Stomach (tissue), 9 donors: ENCODE measurements around the gene PPP1CC. TPM values are rescaled to one million over a fixed set of nuclear protein-coding genes. Genes with fewer than 3 reads are reported as not detected.
"Not testable (repeated sequence)": the region's sequence is repeated elsewhere in the genome, so short reads cannot be mapped to it uniquely, and the experiment has no call there.

ENCODE experiments used
- DNase-seq, 2 donors: peaks; one replicate each; pipeline versions ENCODE4 v3.0.0 to v3.0.0-alpha.2; 2013 to 2019
- H3K27ac ChIP-seq, 5 donors: fragments of 200-600 bp in 4 of 5; sonication (generic) in 4 of 5; one replicate each; pipeline ENCODE4 v1.5.1; 2013 to 2019; ENCODE audit warnings: mild to moderate bottlenecking in 1 of 5, moderate library complexity in 1 of 5
- H3K27me3 ChIP-seq, 3 donors: fragments of 200-600 bp; sonication (generic); one replicate each; pipeline ENCODE4 v1.5.1; 2017 to 2019; ENCODE audit warnings: mixed run types in 1 of 3
- H3K36me3 ChIP-seq, 4 donors: fragments of 200-600 bp; sonication (generic); 1 replicate in 3 of 4; 2 replicates in 1 of 4; pipeline ENCODE4 v1.5.1; 2016 to 2019
- H3K4me1 ChIP-seq, 4 donors: fragments of 200-600 bp; sonication (generic); one replicate each; pipeline ENCODE4 v1.5.1; 2016 to 2019
- H3K4me3 ChIP-seq, 4 donors: fragments of 200-600 bp; sonication (generic) in 3 of 4; one replicate each; pipeline ENCODE4 v1.5.1; 2016 to 2019; ENCODE audit warnings: mild to moderate bottlenecking in 1 of 4
- H3K9me3 ChIP-seq, 4 donors: fragments of 200-600 bp; sonication (generic); one replicate each; pipeline ENCODE4 v1.5.1; 2016 to 2019
- CTCF ChIP-seq, 7 experiments: fragments of 450-650 bp in 4 of 7; fragments of 200-600 bp in 3 of 7; sonication (generic) in 3 of 7; IDR thresholded peaks; one replicate each; pipeline ENCODE4 v1.5.1; 2016 to 2019; ENCODE audit warnings: antibody characterized with exemption in 7 of 7, control low read depth in 2 of 7, mild to moderate bottlenecking in 1 of 7
- EP300 ChIP-seq: sonication (generic); formaldehyde crosslinking; IDR thresholded peaks from one replicate; pipeline ENCODE4 v1.6.1; 2017; ENCODE audit warnings: antibody characterized with exemption
- POLR2A ChIP-seq, 4 donors: fragments of 450-650 bp; IDR thresholded peaks; one replicate each; pipeline ENCODE4 v1.6.1; 2016; ENCODE audit warnings: antibody characterized with exemption in 4 of 4, control low read depth in 2 of 4, mild to moderate bottlenecking in 1 of 4, moderate library complexity in 1 of 4
- POLR2AphosphoS5 ChIP-seq, 3 donors: sonication (generic); formaldehyde crosslinking; IDR thresholded peaks; one replicate each; pipeline ENCODE4 v1.6.1; 2016; ENCODE audit warnings: antibody characterized with exemption in 3 of 3
- WGBS, 5 donors: extraction: QIAGEN DNeasy Blood & Tissue Kit in 3 of 5; methylation state at CpG; one replicate each; pipeline versions ENCODE4 v1.1.5 to v1.1.7; 2013 to 2018; 5-methylcytosine and 5-hydroxymethylcytosine counted together
- intact Hi-C: fragments of 100-400 bp; cut with DNase I; formaldehyde crosslinking; loops from one replicate; pipeline ENCODE4 v1.15.1; 2023; ENCODE audit warnings: low total_unique reads
- polyA plus RNA-seq, 3 donors: library from polyadenylated mRNA; stranded (reverse); fragments of 200-250 nt; gene quantifications; one replicate each; pipeline ENCODE4 v1.2.3, GENCODE V29; 2013
- total RNA-seq, 5 donors: library from RNA; depleted of rRNA; stranded (reverse); fragments of >200 nt; gene quantifications; one replicate each; pipeline versions ENCODE4 v1.1.0 to v1.2.3, GENCODE V29; 2014 to 2016
- donor health status: healthy with polysubstance abuse.
- donor health status: Bipolar disorder and iron deficiency.
- donor health status: healthy.

The PPP1CC gene
- total and polyA plus RNA-seq, 8 donors: 44.9 to 205 (median 90.2) TPM

DNA sequence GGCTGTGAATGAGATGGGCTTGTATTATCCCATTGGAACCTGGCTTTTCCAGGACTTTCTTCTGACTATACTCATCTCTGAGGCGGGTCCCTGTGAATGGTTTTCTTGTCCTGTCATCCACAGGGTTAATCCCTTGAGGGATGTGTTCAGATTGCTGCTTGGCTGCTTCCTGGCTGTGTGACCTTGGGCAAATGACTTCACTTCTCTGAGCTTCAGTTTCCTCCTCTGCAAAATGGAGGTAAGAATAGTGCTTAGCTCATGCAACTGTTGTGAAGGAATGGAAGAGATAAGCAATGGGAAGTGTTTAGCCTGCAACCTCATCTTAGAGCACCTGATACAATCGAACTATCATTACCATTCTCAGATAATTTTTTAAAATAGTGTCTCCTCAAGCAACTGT is 32.1 kb upstream of the PPP1CC start:
- H3K27me3 ChIP-seq: no peaks in the 10 kb centered on the region
- H3K27ac ChIP-seq: no peak overlapping the region
- no peak for TF ChIP-seq POLR2A (IDR thresholded peaks at IDR 0.05)
- TF ChIP-seq POLR2AphosphoS5 (IDR thresholded peaks at IDR 0.05): no peak
- no peak for TF ChIP-seq CTCF (IDR thresholded peaks at IDR 0.05)
- TF ChIP-seq EP300: no peak
- no peaks in the 10 kb centered on the region for H3K9me3 ChIP-seq
- WGBS, 5 donors: 78 to 92% (median 90%) methylated on average over 2 of the region's 2 CpGs
- H3K4me3 ChIP-seq: no peak overlapping the region
- intact Hi-C loops: no loop called here
- no peaks in the 10 kb centered on the region for H3K36me3 ChIP-seq
- no peaks in the 10 kb centered on the region for H3K4me1 ChIP-seq
- DNase-seq: no peak

DNA sequence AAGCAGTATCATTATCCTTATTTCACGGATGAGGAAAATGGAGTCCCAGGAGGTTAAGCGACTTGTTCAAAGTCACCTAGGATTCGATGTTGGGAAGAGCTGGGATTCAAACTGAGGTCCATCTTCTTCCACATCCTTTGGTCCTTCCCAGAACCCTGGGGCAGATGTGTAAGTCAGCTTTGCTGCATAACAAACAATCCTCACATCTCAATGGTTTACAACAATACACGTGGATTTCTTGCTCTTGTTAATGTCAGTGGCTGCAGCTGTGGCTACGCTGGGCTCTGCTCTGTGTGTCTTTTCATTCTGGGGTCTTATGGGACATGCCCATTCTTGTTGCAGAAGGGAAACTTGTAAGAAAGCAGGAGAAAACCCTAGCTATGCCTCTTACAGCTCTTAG is 26.3 kb upstream of the PPP1CC start:
- Histone ChIP-seq H3K27me3 (no peaks in the 10 kb centered on the region), H3K27ac (no peak overlapping the region), H3K36me3 (no peaks in the 10 kb centered on the region), H3K4me3 (no peak overlapping the region), H3K4me1 (peaks cover 0 to 11% (median 4%) of the 10 kb centered on the region in 4 donors), H3K9me3 (no peaks in the 10 kb centered on the region)
- no peak for DNase-seq
- intact Hi-C loops: no loop called here
- WGBS, 5 donors: 91 to 96% (median 92%) methylated on average over 5 of the region's 5 CpGs
- TF ChIP-seq EP300 (no peak), POLR2A (IDR thresholded peaks at IDR 0.05) (no peak), CTCF (IDR thresholded peaks at IDR 0.05) (no peak), POLR2AphosphoS5 (IDR thresholded peaks at IDR 0.05) (no peak)

DNA sequence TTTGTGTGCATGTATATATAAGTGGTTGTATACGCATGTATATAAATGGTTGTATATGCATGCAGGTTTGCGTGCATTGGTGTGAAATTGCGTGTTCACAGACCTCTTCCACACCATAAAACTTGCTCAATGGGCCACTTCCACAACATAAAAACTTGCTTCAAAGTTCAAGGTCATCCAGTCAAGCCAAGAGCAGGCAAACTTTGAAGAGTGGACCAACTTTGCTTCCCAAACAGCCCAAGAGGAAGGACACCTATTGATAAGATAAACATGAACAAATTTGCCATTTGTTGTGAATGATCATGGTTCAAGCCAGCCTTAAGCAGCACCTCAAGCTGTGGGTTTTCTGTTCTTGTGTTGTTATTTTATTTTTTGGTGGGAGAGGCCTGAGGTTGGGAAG is 25.2 kb upstream of the PPP1CC start:
- H3K27me3 ChIP-seq: no peaks in the 10 kb centered on the region
- no peak overlapping the region for H3K27ac ChIP-seq
- no peaks in the 10 kb centered on the region for H3K9me3 ChIP-seq
- 93 to 100% (median 96%) methylated on average over 3 of the region's 3 CpGs for WGBS, 5 donors
- H3K4me1 ChIP-seq: peaks cover 0 to 11% (median 4%) of the 10 kb centered on the region in 4 donors
- TF ChIP-seq EP300 (no peak), POLR2A (IDR thresholded peaks at IDR 0.05) (no peak), POLR2AphosphoS5 (IDR thresholded peaks at IDR 0.05) (no peak), CTCF (IDR thresholded peaks at IDR 0.05) (no peak)
- H3K4me3 ChIP-seq: no peak overlapping the region
- H3K36me3 ChIP-seq: no peaks in the 10 kb centered on the region
- no peak for DNase-seq
- intact Hi-C loops: no loop called here

DNA sequence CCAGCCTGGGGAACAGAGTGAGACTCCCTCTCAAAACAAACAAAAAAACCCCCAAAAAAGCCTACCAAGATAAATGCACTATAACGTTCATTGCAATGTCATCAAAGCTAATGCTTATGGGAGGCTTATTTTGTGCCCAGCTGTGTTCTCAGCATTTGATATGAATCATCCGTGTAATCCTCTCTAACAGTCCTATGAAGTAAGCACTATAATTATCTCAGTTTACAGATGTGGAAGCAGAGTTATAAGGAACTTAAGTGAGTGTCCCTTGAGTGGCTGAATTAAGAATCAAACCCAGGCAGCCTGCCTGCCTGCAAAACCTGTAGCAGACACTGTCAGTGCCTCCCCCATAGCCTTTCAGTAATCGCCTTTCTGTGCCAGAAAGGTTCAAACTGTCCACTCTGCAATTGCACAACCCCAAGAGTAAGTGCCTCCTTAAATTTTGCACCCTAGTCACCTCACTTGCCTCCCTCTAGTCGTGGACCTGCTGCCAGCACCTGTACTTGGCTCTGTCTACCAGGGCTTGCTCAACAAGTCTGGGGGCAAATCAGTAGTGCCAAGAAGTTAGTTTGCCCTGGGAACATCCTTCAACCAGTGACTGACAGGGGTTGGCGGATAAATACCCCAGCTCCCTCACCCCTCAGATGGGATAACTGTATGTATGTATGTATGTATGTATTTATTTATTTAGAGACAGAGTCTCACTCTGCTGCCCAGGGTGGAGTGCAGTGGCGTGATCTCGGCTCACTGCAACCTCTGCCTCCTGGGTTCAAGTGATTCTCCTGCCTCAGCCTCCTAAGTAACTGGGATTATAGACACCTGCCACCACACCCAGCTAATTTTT is 23.8 kb upstream of the PPP1CC start:
- H3K9me3 ChIP-seq: no peaks in the 10 kb centered on the region
- 57 to 66% (median 63%) methylated on average over 5 to 7 of the region's 7 CpGs for WGBS, 5 donors
- H3K4me1 ChIP-seq: peaks cover 0 to 11% (median 4%) of the 10 kb centered on the region in 4 donors
- no peaks in the 10 kb centered on the region for H3K36me3 ChIP-seq
- intact Hi-C loops: no loop called here
- TF ChIP-seq CTCF (IDR thresholded peaks at IDR 0.05) (no peak), POLR2AphosphoS5 (IDR thresholded peaks at IDR 0.05) (no peak), POLR2A (IDR thresholded peaks at IDR 0.05) (no peak), EP300 (no peak)
- no peak overlapping the region for H3K4me3 ChIP-seq
- H3K27ac ChIP-seq: no peak overlapping the region
- DNase-seq: no peak
- H3K27me3 ChIP-seq: no peaks in the 10 kb centered on the region

DNA sequence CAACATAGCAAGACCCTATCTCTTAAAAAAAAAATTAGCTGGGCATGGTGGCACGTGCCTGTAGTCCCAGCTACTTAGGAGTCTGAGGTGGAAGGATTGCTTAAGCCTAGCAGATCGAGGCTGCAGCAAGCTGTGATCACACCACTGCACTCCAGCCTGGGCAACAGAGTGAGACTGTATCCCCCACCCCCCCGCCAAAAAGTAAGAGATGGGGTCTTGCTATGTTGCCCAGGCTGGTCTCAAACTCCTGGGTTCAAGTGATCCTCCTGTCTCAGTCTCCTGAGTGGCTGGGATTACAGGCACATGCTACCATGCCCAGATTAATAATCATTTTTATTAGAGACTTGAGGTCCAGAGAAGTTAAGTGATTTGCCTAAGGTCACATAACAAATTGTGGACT is 22.9 kb upstream of the PPP1CC start:
- WGBS, 5 donors: 77 to 95% (median 88%) methylated on average over 3 of the region's 3 CpGs
- H3K4me3 ChIP-seq, H3K27me3 ChIP-seq, intact Hi-C loops, H3K36me3 ChIP-seq, H3K9me3 ChIP-seq, H3K27ac ChIP-seq, DNase-seq: not testable (repeated sequence)
- H3K4me1 ChIP-seq: peaks cover 0 to 11% (median 4%) of the 10 kb centered on the region in 4 donors
